H9 (cell line): ENCODE measurements around the gene INSYN2A. TPM values are rescaled to one million over a fixed set of nuclear protein-coding genes. Genes with fewer than 3 reads are reported as not detected.
A peak's percentile ranks its signal among the peaks of the same experiment; 100 is the strongest.

Experiments used
- DNase-seq: peaks from one replicate; pipeline ENCODE4 v3.0.0-alpha.2; 2017
- H2AFZ ChIP-seq: one replicate; pipeline ENCODE4 v1.6.1; 2013; ENCODE audit warnings: mild to moderate bottlenecking, low read length, control low read depth, moderate library complexity
- H2AK5ac ChIP-seq: 2 replicates; pipeline ENCODE4 v1.6.1; 2013; ENCODE audit warnings: low read length, control low read depth, mixed read lengths; ENCODE audit not compliant: insufficient read length
- H2BK120ac ChIP-seq: one replicate; pipeline ENCODE4 v1.6.1; 2013; ENCODE audit warnings: low read depth, mild to moderate bottlenecking, low read length, control low read depth, inconsistent platforms; ENCODE audit not compliant: poor library complexity, severe bottlenecking
- H2BK12ac ChIP-seq: 2 replicates; pipeline ENCODE4 v1.6.1; 2013; ENCODE audit warnings: low read length, control low read depth, mixed read lengths, low read depth; ENCODE audit not compliant: insufficient read length
- H2BK15ac ChIP-seq: 2 replicates; pipeline ENCODE4 v1.6.1; 2013; ENCODE audit warnings: low read depth, low read length, control low read depth
- H2BK20ac ChIP-seq: one replicate; pipeline ENCODE4 v1.6.1; 2013; ENCODE audit warnings: low read depth, mild to moderate bottlenecking, low read length, control low read depth, inconsistent platforms; ENCODE audit not compliant: poor library complexity, severe bottlenecking
- H2BK5ac ChIP-seq: 2 replicates; pipeline ENCODE4 v1.6.1; 2013; ENCODE audit warnings: low read length, control low read depth, mixed read lengths; ENCODE audit not compliant: insufficient read length
- H3K14ac ChIP-seq: 2 replicates; pipeline ENCODE4 v1.6.1; 2013; ENCODE audit warnings: low read length, control low read depth; ENCODE audit not compliant: insufficient read depth
- H3K18ac ChIP-seq: 2 replicates; pipeline ENCODE4 v1.6.1; 2013; ENCODE audit warnings: low read depth, mild to moderate bottlenecking, mixed read lengths, low read length, control low read depth; ENCODE audit not compliant: insufficient read length
- H3K23ac ChIP-seq: 2 replicates; pipeline ENCODE4 v1.6.1; 2013; ENCODE audit warnings: low read length, control low read depth, mixed read lengths, low read depth; ENCODE audit not compliant: insufficient read length
- H3K23me2 ChIP-seq: 2 replicates; pipeline ENCODE4 v1.6.1; 2013; ENCODE audit warnings: low read depth, mild to moderate bottlenecking, mixed read lengths, low read length, control low read depth; ENCODE audit not compliant: insufficient read length, poor library complexity, severe bottlenecking
- H3K27ac ChIP-seq: 2 replicates; pipeline ENCODE4 v1.5.1; 2013; ENCODE audit warnings: low read length, control low read depth, mixed read lengths, low read depth; ENCODE audit not compliant: insufficient read length
- H3K27me3 ChIP-seq: 2 replicates; pipeline ENCODE4 v1.6.1; 2013; ENCODE audit warnings: low read length, control low read depth, inconsistent platforms; ENCODE audit not compliant: insufficient read depth
- H3K4ac ChIP-seq: 2 replicates; pipeline ENCODE4 v1.6.1; 2013; ENCODE audit warnings: low read depth, mild to moderate bottlenecking, control low read depth, inconsistent platforms, low read length, moderate library complexity
- H3K4me1 ChIP-seq: 2 replicates; pipeline ENCODE4 v1.6.1; 2013; ENCODE audit warnings: low read length, control low read depth, inconsistent platforms; ENCODE audit not compliant: insufficient read depth
- H3K4me2 ChIP-seq: 2 replicates; pipeline ENCODE4 v1.6.1; 2013; ENCODE audit warnings: low read length, control low read depth, mixed read lengths; ENCODE audit not compliant: insufficient read length, insufficient read depth
- H3K56ac ChIP-seq: 2 replicates; pipeline ENCODE4 v1.6.1; 2013; ENCODE audit warnings: low read depth, mild to moderate bottlenecking, mixed read lengths, low read length, control low read depth; ENCODE audit not compliant: insufficient read length
- H3K79me1 ChIP-seq: 2 replicates; pipeline ENCODE4 v1.6.1; 2013; ENCODE audit warnings: low read depth, mild to moderate bottlenecking, moderate library complexity, low read length, control low read depth, inconsistent platforms; ENCODE audit not compliant: insufficient read depth, poor library complexity, severe bottlenecking
- H3K79me2 ChIP-seq: 2 replicates; pipeline ENCODE4 v1.6.1; 2013; ENCODE audit warnings: low read length, control low read depth, inconsistent platforms; ENCODE audit not compliant: insufficient read depth
- H3K9ac ChIP-seq: 2 replicates; pipeline ENCODE4 v1.6.1; 2013; ENCODE audit warnings: low read length, control low read depth, mixed read lengths; ENCODE audit not compliant: insufficient read length; ENCODE audit errors: extremely low read depth
- H3K9me3 ChIP-seq: one replicate; pipeline ENCODE4 v1.6.1; 2013; ENCODE audit warnings: low read depth, low read length, inconsistent platforms; ENCODE audit not compliant: control insufficient read depth
- H3T11ph ChIP-seq: one replicate; pipeline ENCODE4 v1.6.1; 2013; ENCODE audit warnings: mild to moderate bottlenecking, low read length, control low read depth, inconsistent platforms
- H4K20me1 ChIP-seq: one replicate; pipeline ENCODE4 v1.6.1; 2013; ENCODE audit not compliant: control insufficient read depth, insufficient read length, insufficient read depth
- H4K5ac ChIP-seq: 2 replicates; pipeline ENCODE4 v1.6.1; 2013; ENCODE audit warnings: low read depth, mild to moderate bottlenecking, mixed read lengths, low read length, control low read depth; ENCODE audit not compliant: insufficient read length
- H4K8ac ChIP-seq: replicated peaks from 2 replicates; pipeline ENCODE4 v1.6.1; 2013; ENCODE audit warnings: low read length, control low read depth, mixed read lengths, low read depth; ENCODE audit not compliant: insufficient read length
- H4K91ac ChIP-seq: 2 replicates; pipeline ENCODE4 v1.6.1; 2013; ENCODE audit warnings: low read depth, mild to moderate bottlenecking, moderate library complexity, mixed read lengths, low read length, control low read depth; ENCODE audit not compliant: insufficient read length
- H3K27ac Mint-ChIP-seq, 3 experiments: 2 replicates in 2 of 3; 3 replicates in 1 of 3; pipeline ENCODE4 v1.8.0; 2020 to 2021; ENCODE audit warnings: mixed read lengths in 3 of 3, mild to moderate bottlenecking in 1 of 3, moderate library complexity in 1 of 3
- H3K27me3 Mint-ChIP-seq: 2 replicates; pipeline ENCODE4 v1.8.0; 2021; ENCODE audit warnings: low read depth, mild to moderate bottlenecking, moderate library complexity, mixed read lengths
- H3K36me3 Mint-ChIP-seq, 3 experiments: 2 replicates in 2 of 3; 3 replicates in 1 of 3; pipeline ENCODE4 v1.8.0; 2020 to 2021; ENCODE audit warnings: low read depth in 3 of 3, mixed read lengths in 3 of 3; ENCODE audit not compliant: insufficient read depth in 1 of 3
- H3K4me1 Mint-ChIP-seq, 2 experiments: 2 replicates each; pipeline ENCODE4 v1.8.0; 2020; ENCODE audit warnings: mixed read lengths in 2 of 2
- H3K4me3 Mint-ChIP-seq, 2 experiments: 2 replicates in 1 of 2; 3 replicates in 1 of 2; pipeline ENCODE4 v1.8.0; 2020 to 2021; ENCODE audit warnings: mild to moderate bottlenecking in 2 of 2, mixed read lengths in 2 of 2, moderate library complexity in 1 of 2
- H3K9me3 Mint-ChIP-seq, 2 experiments: 2 replicates in 1 of 2; 3 replicates in 1 of 2; pipeline ENCODE4 v1.8.0; 2020; ENCODE audit warnings: mild to moderate bottlenecking in 2 of 2, mixed read lengths in 2 of 2, moderate library complexity in 1 of 2
- WGBS: extraction: QIAGEN DNeasy Blood & Tissue Kit; methylation state at CpG from one replicate; pipeline ENCODE4 v1.1.7; 2013; ENCODE audit warnings: missing lambda C conversion rate, low lambda C conversion rate, mixed read lengths; ENCODE audit not compliant: insufficient read length; ENCODE audit errors: extremely low coverage; 5-methylcytosine and 5-hydroxymethylcytosine counted together
- total RNA-seq: library from RNA; stranded (reverse); gene quantifications from 2 replicates; pipeline ENCODE4 v1.2.1, GENCODE V29; 2021
- TF ChIP-seq, protein P1 (sequence below): fragments of 200-600 bp; sonication (generic); conservative IDR thresholded peaks from 3 replicates; pipeline ENCODE4 v1.8.0; 2021; ENCODE audit warnings: antibody characterized with exemption, mild to moderate bottlenecking

The INSYN2A gene
- total RNA-seq, 1 experiment from 2014 or later = 0.09 TPM

DNA sequence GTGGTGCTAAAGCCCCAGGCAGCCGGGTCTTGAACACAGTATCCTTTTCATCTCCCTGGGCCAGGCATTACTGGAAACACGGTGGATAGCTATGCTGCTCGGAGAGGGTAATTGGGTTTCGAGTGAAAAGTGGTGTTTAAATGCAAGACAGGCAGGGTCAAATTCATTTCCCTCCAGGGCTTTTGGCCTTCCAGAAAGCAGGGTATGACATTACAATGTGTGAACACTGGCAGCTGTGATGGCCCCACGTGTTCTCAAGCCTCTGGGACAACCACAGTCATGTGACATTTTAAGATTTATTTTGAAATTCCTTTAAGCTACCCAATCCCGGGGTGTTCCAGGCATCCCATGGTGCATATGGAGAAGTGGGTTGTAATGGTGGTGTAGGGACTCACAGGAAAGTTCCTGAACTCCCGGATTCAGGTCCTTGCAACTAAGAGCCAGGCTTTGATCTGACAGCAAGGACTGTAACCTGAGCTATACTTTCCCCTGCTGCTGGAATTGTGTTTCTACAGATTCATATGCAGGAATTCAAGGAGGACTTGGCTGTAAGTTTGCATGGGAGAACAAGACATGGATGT, 46.8 kb downstream of the INSYN2A start:
- no peak overlapping the region for H2BK15ac ChIP-seq
- no peak overlapping the region for H4K91ac ChIP-seq
- Mint-ChIP-seq H3K36me3 (peaks cover 0 to 3% (median 0%) of the 10 kb centered on the region in 3 experiments; a peak in 2 of 7 replicates), H3K27me3 (no peaks in the 10 kb centered on the region), H3K9me3 (no peaks in the 10 kb centered on the region), H3K4me3 (peak overlapping the region in 1 of 2 experiments; percentile 24; a peak in 1 of 5 replicates), H3K27ac (peak overlapping the region; percentile 41 to 95 (median 59); a peak in 4 of 7 replicates), H3K4me1 (peaks cover 51 to 68% of the 10 kb centered on the region in 2 experiments)
- H3K79me2 ChIP-seq = no peaks in the 10 kb centered on the region
- H3K23me2 ChIP-seq = no peaks in the 10 kb centered on the region
- no peak overlapping the region for H2BK5ac ChIP-seq
- no peak overlapping the region for H4K8ac ChIP-seq
- peak; percentile 40 for DNase-seq
- H3T11ph ChIP-seq = no peak overlapping the region
- H4K20me1 ChIP-seq = no peaks in the 10 kb centered on the region
- H3K9ac ChIP-seq = no peak overlapping the region
- H3K18ac ChIP-seq = no peak overlapping the region
- H3K4me2 ChIP-seq = no peak overlapping the region
- no peak overlapping the region for H3K14ac ChIP-seq
- H3K23ac ChIP-seq = no peak overlapping the region
- no peak overlapping the region for H2BK120ac ChIP-seq
- no peak overlapping the region for H2AK5ac ChIP-seq
- H3K4ac ChIP-seq = no peak overlapping the region
- no CpG with 5 or more reads among the region's 7 CpGs for WGBS
- H2AFZ ChIP-seq = no peak overlapping the region
- H3K4me1 ChIP-seq = peaks cover 21% of the 10 kb centered on the region; the same call in 1 of the 2 replicates
- no peaks in the 10 kb centered on the region for H3K27me3 ChIP-seq
- no peaks in the 10 kb centered on the region for H3K9me3 ChIP-seq
- H3K56ac ChIP-seq = no peak overlapping the region
- TF ChIP-seq, protein P1, sequence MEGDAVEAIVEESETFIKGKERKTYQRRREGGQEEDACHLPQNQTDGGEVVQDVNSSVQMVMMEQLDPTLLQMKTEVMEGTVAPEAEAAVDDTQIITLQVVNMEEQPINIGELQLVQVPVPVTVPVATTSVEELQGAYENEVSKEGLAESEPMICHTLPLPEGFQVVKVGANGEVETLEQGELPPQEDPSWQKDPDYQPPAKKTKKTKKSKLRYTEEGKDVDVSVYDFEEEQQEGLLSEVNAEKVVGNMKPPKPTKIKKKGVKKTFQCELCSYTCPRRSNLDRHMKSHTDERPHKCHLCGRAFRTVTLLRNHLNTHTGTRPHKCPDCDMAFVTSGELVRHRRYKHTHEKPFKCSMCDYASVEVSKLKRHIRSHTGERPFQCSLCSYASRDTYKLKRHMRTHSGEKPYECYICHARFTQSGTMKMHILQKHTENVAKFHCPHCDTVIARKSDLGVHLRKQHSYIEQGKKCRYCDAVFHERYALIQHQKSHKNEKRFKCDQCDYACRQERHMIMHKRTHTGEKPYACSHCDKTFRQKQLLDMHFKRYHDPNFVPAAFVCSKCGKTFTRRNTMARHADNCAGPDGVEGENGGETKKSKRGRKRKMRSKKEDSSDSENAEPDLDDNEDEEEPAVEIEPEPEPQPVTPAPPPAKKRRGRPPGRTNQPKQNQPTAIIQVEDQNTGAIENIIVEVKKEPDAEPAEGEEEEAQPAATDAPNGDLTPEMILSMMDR = no peak
- H2BK12ac ChIP-seq = no peak overlapping the region
- H3K79me1 ChIP-seq = no peaks in the 10 kb centered on the region
- H4K5ac ChIP-seq = no peak overlapping the region
- H3K27ac ChIP-seq = no peak overlapping the region
- H2BK20ac ChIP-seq = no peak overlapping the region
